Measurements from ENCODE around the gene NOG. TPM values are rescaled to one million over a fixed set of nuclear protein-coding genes. Genes with fewer than 3 reads are reported as not detected.
A peak's percentile ranks its signal among the peaks of the same experiment; 100 is the strongest.

The NOG gene
- total and polyA plus RNA-seq, 12 donors, result 0.14 to 0.57 (median 0.16) TPM; not detected in 9

- no peak overlapping the region for H3K4me3 ChIP-seq
- no peak overlapping the region for H3K27ac ChIP-seq
- H3K36me3 ChIP-seq (replicated peaks in 1 of 2), result no peaks in the 10 kb centered on the region
- no peaks in the 10 kb centered on the region for H3K4me1 ChIP-seq (replicated peaks in 1 of 2)
- no peaks in the 10 kb centered on the region for H3K9me3 ChIP-seq (replicated peaks in 1 of 3)
- 71 to 78% (median 73%) methylated on average over 4 of the region's 4 CpGs for WGBS, 4 donors
- no peak for DNase-seq
- intact Hi-C loops (cut with DNase I), result no loop called here
- no peaks in the 10 kb centered on the region for H3K27me3 ChIP-seq
- no peak for TF ChIP-seq CTCF (IDR thresholded peaks at IDR 0.05)
Measured at GRCh38 chr17:56624912-56625311, 31.4 kb downstream of the NOG start.

GRCh38 chr17:56629531-56630075 is 36.1 kb downstream of the NOG start:
- 20 to 36% (median 32%) methylated on average over 6 to 7 of the region's 7 CpGs for WGBS, 4 donors
- no peaks in the 10 kb centered on the region for H3K27me3 ChIP-seq
- H3K4me3 ChIP-seq, result no peak overlapping the region
- DNase-seq, result no peak
- H3K36me3 ChIP-seq (replicated peaks in 1 of 2), result no peaks in the 10 kb centered on the region
- intact Hi-C loops (cut with DNase I), result no loop called here
- no peak overlapping the region for H3K27ac ChIP-seq
- no peaks in the 10 kb centered on the region for H3K9me3 ChIP-seq (replicated peaks in 1 of 3)
- no peaks in the 10 kb centered on the region for H3K4me1 ChIP-seq (replicated peaks in 1 of 2)
- TF ChIP-seq POLR2A (IDR thresholded peaks at IDR 0.05) (no peak), CTCF (IDR thresholded peaks at IDR 0.05) (peak in 1 of 6 experiments; percentile 16)

GRCh38 chr17:56630202-56630601 is 36.7 kb downstream of the NOG start:
- H3K27me3 ChIP-seq, result no peaks in the 10 kb centered on the region
- 69 to 79% (median 73%) methylated on average over 4 of the region's 4 CpGs for whole genome bisulfite sequencing, 4 donors
- no peak overlapping the region for H3K4me3 ChIP-seq
- H3K4me1 ChIP-seq (replicated peaks in 1 of 2), result no peaks in the 10 kb centered on the region
- no peaks in the 10 kb centered on the region for H3K36me3 ChIP-seq (replicated peaks in 1 of 2)
- no peak for TF ChIP-seq CTCF (IDR thresholded peaks at IDR 0.05)
- TF ChIP-seq POLR2A (IDR thresholded peaks at IDR 0.05), result no peak
- no peaks in the 10 kb centered on the region for H3K9me3 ChIP-seq (replicated peaks in 1 of 3)
- H3K27ac ChIP-seq, result no peak overlapping the region
- intact Hi-C loops (cut with DNase I), result no loop called here
- no peak for DNase-seq

GRCh38 chr17:56633681-56634080 is 40.2 kb downstream of the NOG start:
- Histone ChIP-seq H3K27ac (no peak overlapping the region), H3K4me3 (no peak overlapping the region), H3K9me3 (replicated peaks in 1 of 3) (no peaks in the 10 kb centered on the region), H3K36me3 (replicated peaks in 1 of 2) (no peaks in the 10 kb centered on the region), H3K4me1 (replicated peaks in 1 of 2) (no peaks in the 10 kb centered on the region), H3K27me3 (no peaks in the 10 kb centered on the region)
- WGBS, 4 donors, result 79 to 82% (median 80%) methylated on average over 3 to 4 of the region's 4 CpGs
- intact Hi-C loops (cut with DNase I), result no loop called here
- no peak for DNase-seq
- TF ChIP-seq POLR2A (IDR thresholded peaks at IDR 0.05) (no peak), CTCF (IDR thresholded peaks at IDR 0.05) (no peak)
